GM12801 (cell line): ENCODE results near the gene ANAPC5.

Experiments
- CTCF ChIP-seq: IDR thresholded peaks from one replicate; pipeline ENCODE4 v1.5.1; 2011; ENCODE audit warnings: control low read depth; ENCODE audit not compliant: insufficient read length; ENCODE audit errors: extremely low read depth

ANAPC5 gene

GRCh38 chr12:121334513-121335343 is 17.5 kb downstream of the ANAPC5 start:
- peak; percentile 62 for TF ChIP-seq CTCF

- TF ChIP-seq CTCF, result no peak
Measured at GRCh38 chr12:121333747-121334146, 18.5 kb downstream of the ANAPC5 start.

- no peak for TF ChIP-seq CTCF
Measured at GRCh38 chr12:121331248-121331647, 21.0 kb downstream of the ANAPC5 start.

GRCh38 chr12:121330692-121331091 is 21.5 kb downstream of the ANAPC5 start:
- TF ChIP-seq CTCF, result no peak

- no peak for TF ChIP-seq CTCF
Measured at GRCh38 chr12:121330195-121330594, 22.0 kb downstream of the ANAPC5 start.

GRCh38 chr12:121328620-121329019 is 23.6 kb downstream of the ANAPC5 start:
- TF ChIP-seq CTCF, result no peak

GRCh38 chr12:121326996-121327674 is 25.1 kb downstream of the ANAPC5 start:
- no peak for TF ChIP-seq CTCF
